ENCODE measurements around the gene PAPLN. TPM values are rescaled to one million over a fixed set of nuclear protein-coding genes. Genes with fewer than 3 reads are reported as not detected.

PAPLN gene
- total RNA-seq, 1 experiment from 2014 or later = 9.6 TPM

- TF ChIP-seq, protein P1, sequence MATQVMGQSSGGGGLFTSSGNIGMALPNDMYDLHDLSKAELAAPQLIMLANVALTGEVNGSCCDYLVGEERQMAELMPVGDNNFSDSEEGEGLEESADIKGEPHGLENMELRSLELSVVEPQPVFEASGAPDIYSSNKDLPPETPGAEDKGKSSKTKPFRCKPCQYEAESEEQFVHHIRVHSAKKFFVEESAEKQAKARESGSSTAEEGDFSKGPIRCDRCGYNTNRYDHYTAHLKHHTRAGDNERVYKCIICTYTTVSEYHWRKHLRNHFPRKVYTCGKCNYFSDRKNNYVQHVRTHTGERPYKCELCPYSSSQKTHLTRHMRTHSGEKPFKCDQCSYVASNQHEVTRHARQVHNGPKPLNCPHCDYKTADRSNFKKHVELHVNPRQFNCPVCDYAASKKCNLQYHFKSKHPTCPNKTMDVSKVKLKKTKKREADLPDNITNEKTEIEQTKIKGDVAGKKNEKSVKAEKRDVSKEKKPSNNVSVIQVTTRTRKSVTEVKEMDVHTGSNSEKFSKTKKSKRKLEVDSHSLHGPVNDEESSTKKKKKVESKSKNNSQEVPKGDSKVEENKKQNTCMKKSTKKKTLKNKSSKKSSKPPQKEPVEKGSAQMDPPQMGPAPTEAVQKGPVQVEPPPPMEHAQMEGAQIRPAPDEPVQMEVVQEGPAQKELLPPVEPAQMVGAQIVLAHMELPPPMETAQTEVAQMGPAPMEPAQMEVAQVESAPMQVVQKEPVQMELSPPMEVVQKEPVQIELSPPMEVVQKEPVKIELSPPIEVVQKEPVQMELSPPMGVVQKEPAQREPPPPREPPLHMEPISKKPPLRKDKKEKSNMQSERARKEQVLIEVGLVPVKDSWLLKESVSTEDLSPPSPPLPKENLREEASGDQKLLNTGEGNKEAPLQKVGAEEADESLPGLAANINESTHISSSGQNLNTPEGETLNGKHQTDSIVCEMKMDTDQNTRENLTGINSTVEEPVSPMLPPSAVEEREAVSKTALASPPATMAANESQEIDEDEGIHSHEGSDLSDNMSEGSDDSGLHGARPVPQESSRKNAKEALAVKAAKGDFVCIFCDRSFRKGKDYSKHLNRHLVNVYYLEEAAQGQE (IDR thresholded peaks at IDR 0.05; ENCODE audit: low read depth) = no peak
These were observed 4.3 kb downstream of the PAPLN start (continued) for GRCh38 chr14:73241481-73242165.

- no peaks in the 10 kb centered on the region for H3K27me3 ChIP-seq (ENCODE audit: insufficient read depth, low read length)
- ChIA-PET CTCF (no interaction called here), RAD21 (ENCODE audit: low non-redundant PET in 1 of 2, low total read pairs in 2 of 2, uncharacterized antibody in 2 of 2, unreplicated experiment in 2 of 2) (no interaction called here), POLR2A (no interaction called here)
- H2AFZ ChIP-seq (ENCODE audit: low read depth, low read length, poor library complexity, severe bottlenecking) = no peak overlapping the region
- H3K4me3 ChIP-seq (replicated peaks in 1 of 2; ENCODE audit: low read depth in 1 of 2, low read length in 2 of 2) = no peak overlapping the region
- intact Hi-C loops (cut with micrococcal nuclease) = no loop called here
- no peaks in the 10 kb centered on the region for H4K20me1 ChIP-seq (ENCODE audit: insufficient read depth)
- no peaks in the 10 kb centered on the region for H3K79me2 ChIP-seq (ENCODE audit: insufficient read depth, low read length)
- no peak overlapping the region for H3K27ac ChIP-seq (ENCODE audit: low read depth, low read length)
- no peak overlapping the region for H3K9ac ChIP-seq (ENCODE audit: low read length)
- DNase-seq (ENCODE audit: low read depth, low spot score) (no peak), ATAC-seq (no peak)
- BruUV-seq (replicated peaks) = no TSS peak
- H3K4me1 ChIP-seq (ENCODE audit: control insufficient read depth in 1 of 2, insufficient read depth in 2 of 2, low read length in 2 of 2) = peaks cover 9 to 11% of the 10 kb centered on the region in 2 experiments
- no peak overlapping the region for H3K4me2 ChIP-seq (ENCODE audit: low read length)
- TF ChIP-seq FOSL1 (IDR thresholded peaks at IDR 0.05; ENCODE audit: low read depth) = no peak
- TF ChIP-seq, protein P2, sequence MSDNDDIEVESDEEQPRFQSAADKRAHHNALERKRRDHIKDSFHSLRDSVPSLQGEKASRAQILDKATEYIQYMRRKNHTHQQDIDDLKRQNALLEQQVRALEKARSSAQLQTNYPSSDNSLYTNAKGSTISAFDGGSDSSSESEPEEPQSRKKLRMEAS (IDR thresholded peaks at IDR 0.05) = no peak
- TF ChIP-seq, protein P1 (IDR thresholded peaks at IDR 0.05; ENCODE audit: low read depth) = no peak
- TF ChIP-seq POLR2A (IDR thresholded peaks at IDR 0.05; ENCODE audit: borderline replicate concordance, extremely low read depth, insufficient read depth, insufficient read length) = no peak
- TF ChIP-seq ZFX (IDR thresholded peaks at IDR 0.05) = no peak
- no peak for TF ChIP-seq EZH2 (IDR thresholded peaks at IDR 0.05)
- no peak for TF ChIP-seq SIN3A (IDR thresholded peaks at IDR 0.05; ENCODE audit: low read depth)
- no peak for TF ChIP-seq SRF (IDR thresholded peaks at IDR 0.05; ENCODE audit: low read depth)
- no peaks in the 10 kb centered on the region for H3K9me3 ChIP-seq (ENCODE audit: control insufficient read depth in 1 of 2, insufficient read depth in 1 of 2, low read depth in 1 of 2, low read length in 2 of 2)
- H3K9me2 ChIP-seq (ENCODE audit: insufficient read depth) = no peaks in the 10 kb centered on the region
- H3K36me3 ChIP-seq (ENCODE audit: control insufficient read depth in 1 of 2, insufficient read depth in 2 of 2, low read length in 2 of 2) = no peaks in the 10 kb centered on the region
These were observed 5.1 kb downstream of the PAPLN start for GRCh38 chr14:73242357-73242901.
